PC-3 (cell line): ENCODE data around the gene BPIFB4.

Experiments used
- EZH2 ChIP-seq: fragments of 300-600 bp; sonication (generic); IDR thresholded peaks from one replicate; pipeline ENCODE4 v1.6.1; 2017; ENCODE audit warnings: antibody characterized with exemption, mild to moderate bottlenecking, low read length; ENCODE audit not compliant: unreplicated experiment
- TF ChIP-seq, protein P1 (sequence below): fragments of 300-600 bp; sonication (generic); conservative IDR thresholded peaks from 2 replicates; pipeline ENCODE4 v1.5.1; 2017; ENCODE audit warnings: antibody characterized with exemption, low read depth, mild to moderate bottlenecking, low read length

- TF ChIP-seq EZH2, result no peak
- TF ChIP-seq, protein P1, sequence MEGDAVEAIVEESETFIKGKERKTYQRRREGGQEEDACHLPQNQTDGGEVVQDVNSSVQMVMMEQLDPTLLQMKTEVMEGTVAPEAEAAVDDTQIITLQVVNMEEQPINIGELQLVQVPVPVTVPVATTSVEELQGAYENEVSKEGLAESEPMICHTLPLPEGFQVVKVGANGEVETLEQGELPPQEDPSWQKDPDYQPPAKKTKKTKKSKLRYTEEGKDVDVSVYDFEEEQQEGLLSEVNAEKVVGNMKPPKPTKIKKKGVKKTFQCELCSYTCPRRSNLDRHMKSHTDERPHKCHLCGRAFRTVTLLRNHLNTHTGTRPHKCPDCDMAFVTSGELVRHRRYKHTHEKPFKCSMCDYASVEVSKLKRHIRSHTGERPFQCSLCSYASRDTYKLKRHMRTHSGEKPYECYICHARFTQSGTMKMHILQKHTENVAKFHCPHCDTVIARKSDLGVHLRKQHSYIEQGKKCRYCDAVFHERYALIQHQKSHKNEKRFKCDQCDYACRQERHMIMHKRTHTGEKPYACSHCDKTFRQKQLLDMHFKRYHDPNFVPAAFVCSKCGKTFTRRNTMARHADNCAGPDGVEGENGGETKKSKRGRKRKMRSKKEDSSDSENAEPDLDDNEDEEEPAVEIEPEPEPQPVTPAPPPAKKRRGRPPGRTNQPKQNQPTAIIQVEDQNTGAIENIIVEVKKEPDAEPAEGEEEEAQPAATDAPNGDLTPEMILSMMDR, result no peak
Observed at GRCh38 chr20:33032555-33032954, 46.9 kb upstream of the BPIFB4 start.
